BE2C (cell line): ENCODE measurements around the gene ISG20L2.

Source experiments
- DNase-seq: peaks from one replicate; pipeline ENCODE4 v3.0.0-alpha.2; 2020
- H3K27me3 ChIP-seq: fragments of 250-450 bp; sonication (Bioruptor Pico); 2 replicates; pipeline ENCODE4 v1.5.1; 2020; ENCODE audit warnings: mild to moderate bottlenecking
- H3K36me3 ChIP-seq: fragments of 250-450 bp; sonication (Bioruptor Pico); 2 replicates; pipeline ENCODE4 v1.5.1; 2020; ENCODE audit warnings: mild to moderate bottlenecking
- H3K4me1 ChIP-seq: fragments of 250-450 bp; sonication (Bioruptor Pico); 2 replicates; pipeline ENCODE4 v1.5.1; 2020
- H3K4me3 ChIP-seq: 2 replicates; pipeline ENCODE4 v1.5.1; 2011; ENCODE audit warnings: low read depth, low read length
- H3K9me3 ChIP-seq: fragments of 250-450 bp; sonication (Bioruptor Pico); 2 replicates; pipeline ENCODE4 v1.5.1; 2020
- TF ChIP-seq, protein P1 (sequence below): IDR thresholded peaks from 2 replicates; pipeline ENCODE4 v1.5.1; 2012; ENCODE audit warnings: mild to moderate bottlenecking, low read depth, low read length

Gene ISG20L2

DNA sequence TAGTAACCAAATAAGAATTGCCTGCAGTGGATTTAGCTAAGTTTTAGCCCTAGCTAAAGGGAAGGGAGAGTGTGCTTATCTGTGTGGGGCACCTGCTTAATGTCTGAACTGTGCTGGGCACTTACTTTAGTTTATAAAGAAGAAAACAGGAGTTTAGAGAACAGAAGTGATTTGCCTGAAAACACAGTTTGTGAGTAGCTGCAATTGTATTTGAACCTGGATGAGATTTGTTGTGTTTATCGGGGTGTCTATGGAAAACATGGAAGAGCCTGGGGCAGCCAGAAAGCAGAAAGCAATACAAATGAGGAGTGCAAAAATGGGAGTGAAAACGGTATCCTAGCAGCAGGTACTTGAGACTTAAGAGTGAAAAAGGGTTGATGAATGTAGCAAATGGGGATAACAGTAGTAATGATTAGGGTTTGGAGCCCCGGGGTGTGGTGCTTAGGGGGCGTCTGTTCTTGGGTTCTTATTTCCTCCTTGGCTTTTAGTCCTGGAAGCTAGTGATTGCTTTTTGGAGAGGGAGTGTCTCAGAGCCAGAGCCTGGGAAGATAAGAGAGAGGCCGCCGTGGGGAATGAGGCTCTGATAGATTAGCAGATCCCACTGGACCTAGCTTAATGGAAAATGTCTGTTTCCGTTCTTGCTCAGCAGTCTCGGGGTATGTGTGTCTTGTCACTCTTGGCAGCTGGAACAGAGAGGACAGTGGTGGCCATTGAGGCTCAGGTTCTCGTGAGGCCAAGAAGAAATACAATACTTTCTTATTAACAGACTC is 44.3 kb upstream of the ISG20L2 start:
- no peaks in the 10 kb centered on the region for H3K27me3 ChIP-seq
- peaks cover 18% of the 10 kb centered on the region for H3K36me3 ChIP-seq
- H3K4me1 ChIP-seq: peaks cover 14% of the 10 kb centered on the region
- peak overlapping the region; percentile 32 for H3K4me3 ChIP-seq
- TF ChIP-seq, protein P1, sequence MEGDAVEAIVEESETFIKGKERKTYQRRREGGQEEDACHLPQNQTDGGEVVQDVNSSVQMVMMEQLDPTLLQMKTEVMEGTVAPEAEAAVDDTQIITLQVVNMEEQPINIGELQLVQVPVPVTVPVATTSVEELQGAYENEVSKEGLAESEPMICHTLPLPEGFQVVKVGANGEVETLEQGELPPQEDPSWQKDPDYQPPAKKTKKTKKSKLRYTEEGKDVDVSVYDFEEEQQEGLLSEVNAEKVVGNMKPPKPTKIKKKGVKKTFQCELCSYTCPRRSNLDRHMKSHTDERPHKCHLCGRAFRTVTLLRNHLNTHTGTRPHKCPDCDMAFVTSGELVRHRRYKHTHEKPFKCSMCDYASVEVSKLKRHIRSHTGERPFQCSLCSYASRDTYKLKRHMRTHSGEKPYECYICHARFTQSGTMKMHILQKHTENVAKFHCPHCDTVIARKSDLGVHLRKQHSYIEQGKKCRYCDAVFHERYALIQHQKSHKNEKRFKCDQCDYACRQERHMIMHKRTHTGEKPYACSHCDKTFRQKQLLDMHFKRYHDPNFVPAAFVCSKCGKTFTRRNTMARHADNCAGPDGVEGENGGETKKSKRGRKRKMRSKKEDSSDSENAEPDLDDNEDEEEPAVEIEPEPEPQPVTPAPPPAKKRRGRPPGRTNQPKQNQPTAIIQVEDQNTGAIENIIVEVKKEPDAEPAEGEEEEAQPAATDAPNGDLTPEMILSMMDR: no peak
- DNase-seq: peak; percentile 87
- H3K9me3 ChIP-seq: no peaks in the 10 kb centered on the region

DNA sequence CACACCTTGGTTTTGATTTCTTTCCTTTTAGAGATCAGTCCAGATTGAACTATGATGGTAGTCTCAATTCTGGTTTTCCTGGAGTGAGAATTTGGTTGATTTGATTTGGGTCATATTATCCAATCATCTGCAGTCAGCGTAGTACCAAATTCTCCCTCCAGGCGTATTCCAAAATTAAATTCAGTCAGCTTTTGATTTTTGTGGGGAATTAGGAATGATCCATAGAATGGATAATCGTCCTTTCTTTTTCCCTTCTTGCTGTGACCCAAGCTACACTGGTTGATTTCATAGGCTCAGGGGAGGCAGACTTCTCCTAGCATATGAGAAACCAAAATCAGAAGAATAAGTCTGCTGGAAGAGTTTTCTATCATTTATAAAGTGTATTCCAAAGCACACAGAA is 43.7 kb upstream of the ISG20L2 start:
- no peak for DNase-seq
- TF ChIP-seq, protein P1: peak; percentile 36

DNA sequence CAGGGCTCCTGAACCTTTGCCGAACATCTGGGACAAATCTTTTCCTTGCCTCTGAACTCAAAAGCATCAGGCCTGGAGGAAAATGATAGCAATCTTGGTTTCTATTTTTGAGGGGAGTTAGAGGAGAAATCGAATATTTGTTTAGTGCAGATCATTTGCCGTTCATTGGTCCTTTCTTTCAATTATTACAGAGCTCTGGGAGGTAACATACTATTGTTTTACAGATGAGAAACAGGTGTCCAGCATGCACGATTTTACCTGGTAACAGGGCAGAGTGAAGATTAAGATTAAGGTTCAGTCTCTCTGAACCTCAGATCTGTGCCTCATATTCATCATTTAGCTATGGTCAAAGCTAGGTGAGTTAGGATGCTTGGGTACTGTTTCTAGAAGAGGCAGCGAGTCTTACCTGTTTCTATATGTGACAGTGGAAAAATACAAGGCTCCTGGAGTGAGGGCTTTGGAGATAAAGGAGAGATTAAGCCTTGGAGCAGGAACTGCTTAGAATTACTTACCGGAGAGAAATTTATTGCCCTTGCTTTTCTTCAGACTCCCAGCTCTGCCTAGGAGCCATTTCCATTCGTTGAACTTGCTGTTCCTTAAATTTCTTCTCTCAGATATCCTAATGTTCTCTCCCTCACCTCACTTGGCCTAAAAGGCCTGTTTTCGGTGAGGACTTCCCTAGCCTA is 40.2 kb upstream of the ISG20L2 start:
- Histone ChIP-seq H3K27me3 (no peaks in the 10 kb centered on the region), H3K4me1 (peaks cover 9% of the 10 kb centered on the region), H3K36me3 (peaks cover 17% of the 10 kb centered on the region), H3K4me3 (peak overlapping the region; percentile 98), H3K9me3 (no peaks in the 10 kb centered on the region)
- DNase-seq: no peak
- TF ChIP-seq, protein P1: no peak

More for the DNA sequence above, 43.7 kb upstream of the ISG20L2 start:
- Histone ChIP-seq H3K4me1 (peaks cover 14% of the 10 kb centered on the region), H3K27me3 (no peaks in the 10 kb centered on the region), H3K4me3 (peak overlapping the region; percentile 32), H3K9me3 (no peaks in the 10 kb centered on the region), H3K36me3 (peaks cover 18% of the 10 kb centered on the region)

DNA sequence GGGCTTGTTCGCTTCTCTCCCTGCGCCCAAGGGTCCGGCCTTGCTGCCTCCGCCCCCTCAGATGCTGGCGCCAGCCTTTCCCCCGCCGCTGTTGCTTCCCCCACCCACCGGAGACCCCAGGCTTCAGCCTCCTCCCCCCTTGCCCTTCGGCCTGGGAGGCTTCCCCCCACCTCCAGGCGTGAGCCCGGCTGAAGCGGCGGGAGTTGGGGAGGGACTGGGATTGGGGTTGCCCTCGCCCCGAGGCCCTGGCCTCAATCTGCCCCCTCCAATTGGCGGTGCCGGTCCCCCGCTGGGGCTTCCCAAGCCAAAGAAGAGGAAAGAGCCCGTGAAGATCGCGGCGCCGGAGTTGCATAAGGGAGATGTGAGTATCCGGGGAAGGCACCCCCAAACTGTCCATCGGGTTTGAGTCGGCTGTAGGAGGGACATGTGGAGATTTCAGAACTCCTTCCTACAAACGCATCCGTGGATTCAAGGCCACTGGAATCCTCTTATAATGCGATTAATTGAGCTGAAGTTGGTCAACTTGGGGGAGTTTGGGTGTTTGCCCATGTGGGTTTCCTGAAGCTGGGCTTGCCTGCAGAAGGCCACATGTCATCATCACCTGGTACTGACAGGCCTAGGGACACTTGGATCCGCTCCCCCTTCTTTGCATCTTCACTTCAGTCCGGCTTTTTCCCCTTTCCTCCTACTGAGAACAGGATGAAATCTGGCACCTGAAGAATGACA is 39.5 kb upstream of the ISG20L2 start:
- peak; percentile 54 for DNase-seq
- TF ChIP-seq, protein P1: no peak

GRCh38 chr1:156767101-156767878 is 38.7 kb upstream of the ISG20L2 start, which contains the start of gene PRCC:
Gene PRCC, plus strand, starts transcription at chr1:156767535. Its CDS starts 237 bp downstream, at chr1:156767772.
- Histone ChIP-seq H3K9me3 (no peaks in the 10 kb centered on the region), H3K4me3 (peak within 1 kb of the TSS; percentile 98), H3K36me3 (peaks cover 14% of the 10 kb centered on the region), H3K4me1 (peaks cover 5% of the 10 kb centered on the region), H3K27me3 (no peaks in the 10 kb centered on the region)
- peak; percentile 97 for DNase-seq
- TF ChIP-seq, protein P1: no peak

More for the DNA sequence above, 39.5 kb upstream of the ISG20L2 start:
- H3K4me1 ChIP-seq: peaks cover 5% of the 10 kb centered on the region
- H3K36me3 ChIP-seq: peaks cover 14% of the 10 kb centered on the region
- H3K4me3 ChIP-seq: peak overlapping the region; percentile 98
- H3K9me3 ChIP-seq: no peaks in the 10 kb centered on the region
- H3K27me3 ChIP-seq: no peaks in the 10 kb centered on the region
